ENCODE data around the gene RAB9B. TPM values are rescaled to one million over a fixed set of nuclear protein-coding genes. Genes with fewer than 3 reads are reported as not detected.
A peak's percentile ranks its signal among the peaks of the same experiment; 100 is the strongest.

Gene RAB9B
- total RNA-seq, 1 donor from 2014 or later = 0.55 TPM

GRCh38 chrX:103845165-103845653 is 13.2 kb upstream of the RAB9B start:
- no peaks in the 10 kb centered on the region for H3K9me3 ChIP-seq
- peak; percentile 55 for TF ChIP-seq CTCF (IDR thresholded peaks at IDR 0.05)
- ATAC-seq = peak; percentile 78
- H3K4me3 ChIP-seq = no peak overlapping the region
- peak; percentile 63 for DNase-seq
- no peaks in the 10 kb centered on the region for H3K27me3 ChIP-seq
- H3K27ac ChIP-seq = no peak overlapping the region
- H3K36me3 ChIP-seq = no peaks in the 10 kb centered on the region
- intact Hi-C loops (cut with DNase I) = no loop called here
- no peaks in the 10 kb centered on the region for H3K4me1 ChIP-seq

- H3K4me1 ChIP-seq = no peaks in the 10 kb centered on the region
- ATAC-seq (no peak), DNase-seq (no peak)
- no peaks in the 10 kb centered on the region for H3K9me3 ChIP-seq
- H3K36me3 ChIP-seq = no peaks in the 10 kb centered on the region
- no peaks in the 10 kb centered on the region for H3K27me3 ChIP-seq
- H3K4me3 ChIP-seq = no peak overlapping the region
- intact Hi-C loops (cut with DNase I) = no loop called here
- no peak for TF ChIP-seq CTCF (IDR thresholded peaks at IDR 0.05)
- H3K27ac ChIP-seq = no peak overlapping the region
Observed at GRCh38 chrX:103839404-103839803, 7.3 kb upstream of the RAB9B start.

GRCh38 chrX:103831342-103831802 is 685 bp downstream of the RAB9B start:
- TF ChIP-seq CTCF (IDR thresholded peaks at IDR 0.05) = no peak
- DNase-seq (no peak), ATAC-seq (no peak)
- H3K4me3 ChIP-seq = peak overlapping the region; percentile 58
- H3K27me3 ChIP-seq = no peaks in the 10 kb centered on the region
- no peaks in the 10 kb centered on the region for H3K4me1 ChIP-seq
- H3K27ac ChIP-seq = no peak overlapping the region
- H3K9me3 ChIP-seq = no peaks in the 10 kb centered on the region
- intact Hi-C loops (cut with DNase I) = no loop called here
- H3K36me3 ChIP-seq = no peaks in the 10 kb centered on the region

GRCh38 chrX:103830848-103831247 is 1.2 kb downstream of the RAB9B start:
- Histone ChIP-seq H3K27ac (no peak overlapping the region), H3K4me1 (no peaks in the 10 kb centered on the region), H3K9me3 (no peaks in the 10 kb centered on the region), H3K4me3 (no peak overlapping the region), H3K36me3 (no peaks in the 10 kb centered on the region), H3K27me3 (no peaks in the 10 kb centered on the region)
- DNase-seq (no peak), ATAC-seq (no peak)
- intact Hi-C loops (cut with DNase I) = no loop called here
- no peak for TF ChIP-seq CTCF (IDR thresholded peaks at IDR 0.05)

GRCh38 chrX:103828529-103828928 is 3.5 kb downstream of the RAB9B start:
- TF ChIP-seq CTCF (IDR thresholded peaks at IDR 0.05) = no peak
- H3K4me3 ChIP-seq = no peak overlapping the region
- no peak for DNase-seq
- no peaks in the 10 kb centered on the region for H3K27me3 ChIP-seq
- no peak for ATAC-seq
- H3K9me3 ChIP-seq = no peaks in the 10 kb centered on the region
- H3K36me3 ChIP-seq = no peaks in the 10 kb centered on the region
- intact Hi-C loops (cut with DNase I) = no loop called here
- no peak overlapping the region for H3K27ac ChIP-seq
- no peaks in the 10 kb centered on the region for H3K4me1 ChIP-seq

- intact Hi-C loops (cut with DNase I) = no loop called here
- Histone ChIP-seq H3K4me3 (no peak overlapping the region), H3K27me3 (no peaks in the 10 kb centered on the region), H3K9me3 (no peaks in the 10 kb centered on the region), H3K27ac (no peak overlapping the region), H3K36me3 (no peaks in the 10 kb centered on the region), H3K4me1 (no peaks in the 10 kb centered on the region)
- no peak for DNase-seq
- ATAC-seq = no peak
- TF ChIP-seq CTCF (IDR thresholded peaks at IDR 0.05) = no peak
Observed at GRCh38 chrX:103825881-103826280, 6.2 kb downstream of the RAB9B start.
